HCT116 (cell line): ENCODE measurements around the gene RRP12. TPM values are rescaled to one million over a fixed set of nuclear protein-coding genes. Genes with fewer than 3 reads are reported as not detected.

Source experiments
- ATAC-seq: fragments of 200-7000 bp; cut with Tn5 transposase; 2 replicates; pipeline ENCODE4 v1.9.1; 2020; ENCODE audit warnings: mild to moderate bottlenecking, moderate library complexity
- BruUV-seq: library from RNA; stranded (reverse); fragments of 400-500 nt; replicated peaks from 2 replicates; lab custom pipeline; 2021; lab: Mats Ljungman, UMichigan
- CTCF ChIA-PET: fragments of 300-600 bp; sonication (Branson Sonifier 250); formaldehyde crosslinking; loops from one replicate; lab custom pipeline; 2021; ENCODE audit warnings: antibody characterized with exemption; lab: Charles Lee
- POLR2A ChIA-PET: fragments of 300-600, 350-600 bp; sonication (Branson Sonifier 250); formaldehyde crosslinking; loops from one replicate; lab custom pipeline; 2021; ENCODE audit warnings: antibody characterized with exemption; lab: Charles Lee
- RAD21 ChIA-PET, 2 experiments: fragments of 300-600 bp; sonication (Branson Sonifier 250); formaldehyde crosslinking; loops; one replicate each; lab custom pipeline; 2023; ENCODE audit warnings: low total read pairs in 2 of 2; ENCODE audit not compliant: uncharacterized antibody in 2 of 2, unreplicated experiment in 2 of 2, low non-redundant PET in 1 of 2; lab: Charles Lee
- DNase-seq: peaks from one replicate; pipeline ENCODE4 v3.0.0-alpha.2; 2010; ENCODE audit warnings: low read depth, low spot score
- H2AFZ ChIP-seq: fragments of 200-600 bp; shearing (Covaris generic), sonication (generic); 2 replicates; pipeline ENCODE4 v1.6.1; 2017; ENCODE audit warnings: low read depth, mixed run types, mixed read lengths, antibody characterized with exemption, low read length; ENCODE audit not compliant: poor library complexity, severe bottlenecking
- H3K27ac ChIP-seq: 2 replicates; pipeline ENCODE4 v1.5.1; 2012; ENCODE audit warnings: low read depth, low read length
- H3K27me3 ChIP-seq: fragments of 200-600 bp; sonication (generic); 2 replicates; pipeline ENCODE4 v1.6.1; 2016; ENCODE audit warnings: mixed run types, low read length, mixed read lengths; ENCODE audit not compliant: insufficient read depth
- H3K36me3 ChIP-seq, 2 experiments: fragments of 200-500 bp in 1 of 2; fragments of 200-600 bp in 1 of 2; sonication (Bioruptor generic) in 1 of 2; sonication (generic) in 1 of 2; 2 replicates each; pipeline versions ENCODE4 v1.5.1 to v1.6.1; 2014 to 2016; ENCODE audit warnings: low read length in 2 of 2, inconsistent platforms in 1 of 2, mixed read lengths in 1 of 2, mixed run types in 1 of 2; ENCODE audit not compliant: insufficient read depth in 2 of 2, control insufficient read depth in 1 of 2
- H3K4me1 ChIP-seq, 2 experiments: fragments of 200-600 bp in 1 of 2; sonication (generic) in 1 of 2; 2 replicates each; pipeline versions ENCODE4 v1.5.1 to v1.6.1; 2012 to 2017; ENCODE audit warnings: low read length in 2 of 2, inconsistent platforms in 1 of 2, mild to moderate bottlenecking in 1 of 2, mixed read lengths in 1 of 2, mixed run types in 1 of 2, moderate library complexity in 1 of 2; ENCODE audit not compliant: insufficient read depth in 2 of 2, control insufficient read depth in 1 of 2
- H3K4me2 ChIP-seq: fragments of 200-600 bp; sonication (generic); 2 replicates; pipeline ENCODE4 v1.6.1; 2017; ENCODE audit warnings: mixed run types, low read length, mixed read lengths
- H3K4me3 ChIP-seq, 2 experiments: fragments of 200-600 bp in 1 of 2; sonication (generic) in 1 of 2; replicated peaks in 1 of 2; 2 replicates each; pipeline ENCODE4 v1.5.1; 2011 to 2016; ENCODE audit warnings: low read length in 2 of 2, control low read depth in 1 of 2, low read depth in 1 of 2, mild to moderate bottlenecking in 1 of 2, mixed read lengths in 1 of 2, mixed run types in 1 of 2
- H3K79me2 ChIP-seq: fragments of 200-600 bp; sonication (generic); 2 replicates; pipeline ENCODE4 v1.6.1; 2017; ENCODE audit warnings: mild to moderate bottlenecking, mixed run types, low read length, moderate library complexity, mixed read lengths; ENCODE audit not compliant: insufficient read depth
- H3K9ac ChIP-seq: fragments of 200-600 bp; sonication (generic); 2 replicates; pipeline ENCODE4 v1.6.1; 2016; ENCODE audit warnings: low read length, mixed read lengths
- H3K9me2 ChIP-seq: fragments of 200-600 bp; sonication (generic), shearing (Covaris generic); 2 replicates; pipeline ENCODE4 v1.6.1; 2017; ENCODE audit warnings: mixed run types, mild to moderate bottlenecking, moderate library complexity; ENCODE audit not compliant: insufficient read depth
- H3K9me3 ChIP-seq, 2 experiments: fragments of 200-500 bp in 1 of 2; fragments of 200-600 bp in 1 of 2; sonication (Bioruptor generic) in 1 of 2; sonication (generic) in 1 of 2; 2 replicates each; pipeline ENCODE4 v1.6.1; 2014 to 2017; ENCODE audit warnings: low read length in 2 of 2, mixed read lengths in 2 of 2, inconsistent platforms in 1 of 2, low read depth in 1 of 2, mild to moderate bottlenecking in 1 of 2, mixed run types in 1 of 2, moderate library complexity in 1 of 2; ENCODE audit not compliant: control insufficient read depth in 1 of 2, insufficient read depth in 1 of 2
- H4K20me1 ChIP-seq: fragments of 200-600 bp; sonication (generic), shearing (Covaris generic); 2 replicates; pipeline ENCODE4 v1.6.1; 2017; ENCODE audit warnings: mixed run types, mild to moderate bottlenecking, moderate library complexity; ENCODE audit not compliant: insufficient read depth
- EGR1 ChIP-seq: IDR thresholded peaks from 2 replicates; pipeline ENCODE4 v1.6.1; 2012; ENCODE audit warnings: low read depth
- POLR2A ChIP-seq: IDR thresholded peaks from 2 replicates; pipeline ENCODE4 v1.7.0; 2011; ENCODE audit warnings: borderline replicate concordance; ENCODE audit not compliant: insufficient read depth, insufficient read length; ENCODE audit errors: extremely low read depth
- ZFX ChIP-seq: fragments of 450-650 bp; IDR thresholded peaks from 2 replicates; pipeline ENCODE4 v1.6.1; 2017
- intact Hi-C: fragments of 100-400 bp; cut with micrococcal nuclease; formaldehyde crosslinking; loops from 2 replicates; pipeline ENCODE4 v1.10.0; 2022
- total RNA-seq: library from RNA; stranded (reverse); gene quantifications from one replicate; pipeline ENCODE4 v1.2.1, GENCODE V29; 2021; ENCODE audit not compliant: unreplicated experiment
- TF ChIP-seq, protein P1 (sequence below): IDR thresholded peaks from 2 replicates; pipeline ENCODE4 v1.6.1; 2011; ENCODE audit warnings: mild to moderate bottlenecking, low read length, moderate library complexity; ENCODE audit not compliant: insufficient replicate concordance; ENCODE audit errors: extremely low read depth

The RRP12 gene
- total RNA-seq, 1 experiment from 2014 or later, result 67.0 TPM

DNA sequence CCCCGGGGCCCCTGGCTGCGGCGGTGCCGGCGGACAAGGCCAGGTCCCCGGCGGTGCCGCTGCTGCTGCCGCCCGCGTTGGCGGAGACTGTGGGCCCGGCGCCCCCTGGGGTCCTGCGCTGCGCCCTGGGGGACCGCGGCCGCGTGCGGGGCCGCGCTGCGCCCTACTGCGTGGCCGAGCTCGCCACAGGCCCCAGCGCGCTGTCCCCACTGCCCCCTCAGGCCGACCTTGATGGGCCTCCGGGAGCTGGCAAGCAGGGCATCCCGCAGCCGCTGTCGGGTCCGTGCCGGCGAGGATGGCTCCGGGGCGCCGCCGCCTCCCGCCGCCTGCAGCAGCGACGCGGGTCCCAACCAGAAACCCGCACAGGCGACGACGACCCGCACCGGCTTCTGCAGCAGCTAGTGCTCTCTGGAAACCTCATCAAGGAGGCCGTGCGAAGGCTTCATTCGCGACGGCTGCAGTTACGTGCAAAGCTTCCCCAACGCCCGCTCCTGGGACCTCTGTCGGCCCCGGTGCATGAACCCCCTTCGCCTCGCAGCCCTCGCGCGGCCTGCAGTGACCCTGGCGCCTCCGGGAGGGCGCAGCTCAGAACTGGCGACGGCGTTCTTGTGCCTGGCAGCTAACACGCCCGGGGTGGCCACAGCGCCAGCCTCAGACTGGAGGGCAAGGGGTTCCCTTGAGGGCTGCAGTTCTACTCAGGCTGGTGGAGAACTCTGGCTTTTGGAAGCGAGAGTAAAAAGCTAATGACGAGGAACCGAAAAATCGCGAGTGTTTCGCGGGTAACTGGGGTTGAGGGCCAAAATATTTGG, 81.3 kb downstream of the RRP12 start:
- POLR2A ChIA-PET, result interaction anchor here (1.0 kb wide), 1 partner anchor 9 kb away, joined by 3 read pairs; no protein-coding TSS in a partner anchor
- Histone ChIP-seq H3K79me2 (no peaks in the 10 kb centered on the region), H3K27me3 (no peaks in the 10 kb centered on the region), H3K4me1 (peaks cover 0 to 8% of the 10 kb centered on the region in 2 experiments; a peak in 3 of 4 replicates), H3K36me3 (no peaks in the 10 kb centered on the region), H3K9ac (no peak overlapping the region), H3K27ac (peak overlapping the region; percentile 85; the same call in 1 of the 2 replicates), H3K4me3 (no peak overlapping the region; a peak in 1 of 4 replicates), H2AFZ (no peak overlapping the region), H3K9me2 (no peaks in the 10 kb centered on the region), H3K4me2 (peak overlapping the region; percentile 90; the same call in 1 of the 2 replicates), H3K9me3 (no peaks in the 10 kb centered on the region), H4K20me1 (no peaks in the 10 kb centered on the region)
- RAD21 ChIA-PET, result no interaction called here
- BruUV-seq, result no TSS peak
- DNase-seq (no peak), ATAC-seq (no peak)
- TF ChIP-seq POLR2A, result no peak
- TF ChIP-seq EGR1, result no peak
- TF ChIP-seq, protein P1, sequence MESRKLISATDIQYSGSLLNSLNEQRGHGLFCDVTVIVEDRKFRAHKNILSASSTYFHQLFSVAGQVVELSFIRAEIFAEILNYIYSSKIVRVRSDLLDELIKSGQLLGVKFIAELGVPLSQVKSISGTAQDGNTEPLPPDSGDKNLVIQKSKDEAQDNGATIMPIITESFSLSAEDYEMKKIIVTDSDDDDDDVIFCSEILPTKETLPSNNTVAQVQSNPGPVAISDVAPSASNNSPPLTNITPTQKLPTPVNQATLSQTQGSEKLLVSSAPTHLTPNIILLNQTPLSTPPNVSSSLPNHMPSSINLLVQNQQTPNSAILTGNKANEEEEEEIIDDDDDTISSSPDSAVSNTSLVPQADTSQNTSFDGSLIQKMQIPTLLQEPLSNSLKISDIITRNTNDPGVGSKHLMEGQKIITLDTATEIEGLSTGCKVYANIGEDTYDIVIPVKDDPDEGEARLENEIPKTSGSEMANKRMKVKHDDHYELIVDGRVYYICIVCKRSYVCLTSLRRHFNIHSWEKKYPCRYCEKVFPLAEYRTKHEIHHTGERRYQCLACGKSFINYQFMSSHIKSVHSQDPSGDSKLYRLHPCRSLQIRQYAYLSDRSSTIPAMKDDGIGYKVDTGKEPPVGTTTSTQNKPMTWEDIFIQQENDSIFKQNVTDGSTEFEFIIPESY, result no peak
- peak; percentile 5; the same call in 1 of the 2 replicates for TF ChIP-seq ZFX
- CTCF ChIA-PET, result no interaction called here
- intact Hi-C loops, result loop anchor here (2.0 kb wide), 1 partner anchor 27 kb away; the partner anchor contains the start of gene ARHGAP19
